MM.1S (cell line): ENCODE results near the gene OCRL.

Experiments
- CTCF ChIP-seq: fragments of 300-600 bp; sonication (generic); IDR thresholded peaks from 2 replicates; pipeline ENCODE4 v1.5.1; 2016; ENCODE audit warnings: antibody characterized with exemption, low read length, mixed read lengths
- EZH2 ChIP-seq: fragments of 300-600 bp; sonication (generic); optimal IDR thresholded peaks from 2 replicates; pipeline ENCODE3; 2017; ENCODE audit warnings: low read depth, mild to moderate bottlenecking, antibody characterized with exemption, low read length, mixed read lengths

GRCh38 chrX:129638917-129639316 lies 98.9 kb downstream of the OCRL start:
- no peak for TF ChIP-seq CTCF
- TF ChIP-seq EZH2 = no peak
